WI38 (cell line): ENCODE data around the gene ZMYND8.

Source experiments
- H3K4me3 ChIP-seq: 2 replicates; pipeline ENCODE4 v1.5.1; 2011; ENCODE audit warnings: low read depth, mild to moderate bottlenecking, control low read depth, low read length
- TF ChIP-seq, protein P1 (sequence below): IDR thresholded peaks from 2 replicates; pipeline ENCODE4 v1.5.1; 2012; ENCODE audit warnings: low read depth, mild to moderate bottlenecking, control low read depth, low read length

Gene ZMYND8

DNA sequence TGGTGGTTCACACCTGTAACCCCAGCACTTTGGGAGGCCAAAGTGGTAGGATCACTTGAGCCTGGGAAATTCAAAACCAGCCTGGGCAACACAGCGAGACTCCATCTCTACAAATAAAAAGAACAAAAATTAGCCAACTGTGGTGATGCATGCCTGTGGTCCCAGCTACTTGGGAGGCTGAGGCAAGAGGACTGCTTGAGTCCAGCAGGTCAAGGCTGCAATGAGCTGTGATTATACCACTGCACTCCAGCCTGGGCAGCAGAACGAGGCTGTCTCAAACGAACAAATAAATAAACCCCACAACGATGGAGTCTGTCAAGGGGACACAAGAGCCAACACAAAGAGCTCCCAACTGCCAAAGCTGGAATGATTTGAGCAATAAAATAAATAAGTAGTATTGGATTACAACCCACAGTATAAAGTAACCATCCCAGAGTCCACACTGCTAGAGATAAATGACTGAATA is 13.5 kb downstream of the ZMYND8 start:
- TF ChIP-seq, protein P1, sequence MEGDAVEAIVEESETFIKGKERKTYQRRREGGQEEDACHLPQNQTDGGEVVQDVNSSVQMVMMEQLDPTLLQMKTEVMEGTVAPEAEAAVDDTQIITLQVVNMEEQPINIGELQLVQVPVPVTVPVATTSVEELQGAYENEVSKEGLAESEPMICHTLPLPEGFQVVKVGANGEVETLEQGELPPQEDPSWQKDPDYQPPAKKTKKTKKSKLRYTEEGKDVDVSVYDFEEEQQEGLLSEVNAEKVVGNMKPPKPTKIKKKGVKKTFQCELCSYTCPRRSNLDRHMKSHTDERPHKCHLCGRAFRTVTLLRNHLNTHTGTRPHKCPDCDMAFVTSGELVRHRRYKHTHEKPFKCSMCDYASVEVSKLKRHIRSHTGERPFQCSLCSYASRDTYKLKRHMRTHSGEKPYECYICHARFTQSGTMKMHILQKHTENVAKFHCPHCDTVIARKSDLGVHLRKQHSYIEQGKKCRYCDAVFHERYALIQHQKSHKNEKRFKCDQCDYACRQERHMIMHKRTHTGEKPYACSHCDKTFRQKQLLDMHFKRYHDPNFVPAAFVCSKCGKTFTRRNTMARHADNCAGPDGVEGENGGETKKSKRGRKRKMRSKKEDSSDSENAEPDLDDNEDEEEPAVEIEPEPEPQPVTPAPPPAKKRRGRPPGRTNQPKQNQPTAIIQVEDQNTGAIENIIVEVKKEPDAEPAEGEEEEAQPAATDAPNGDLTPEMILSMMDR, result no peak
- H3K4me3 ChIP-seq, result no peak overlapping the region

DNA sequence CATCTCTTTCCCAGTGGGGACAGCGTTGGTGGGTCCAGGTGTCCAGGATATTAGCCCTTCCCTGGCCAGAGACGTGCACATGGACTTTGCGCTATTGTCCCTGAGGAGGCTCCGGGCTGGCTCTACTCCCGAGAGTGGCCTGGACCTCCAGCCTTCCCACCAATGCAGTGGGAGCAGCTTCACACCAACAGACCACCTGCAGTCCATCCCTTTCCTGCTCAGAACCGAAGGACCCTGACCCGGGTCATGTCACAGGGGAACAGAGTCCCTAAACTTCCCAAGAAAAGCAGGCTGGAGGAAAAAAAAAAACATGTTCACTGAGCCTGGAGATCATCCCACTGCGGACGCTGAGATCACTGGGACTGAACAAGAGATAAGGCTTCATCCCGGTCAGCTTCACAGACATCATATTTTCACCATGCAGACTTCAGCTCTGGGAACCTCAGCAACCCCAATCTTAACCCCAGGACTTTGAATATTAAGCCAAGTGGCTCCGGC is 18.3 kb downstream of the ZMYND8 start:
- no peak overlapping the region for H3K4me3 ChIP-seq
- TF ChIP-seq, protein P1, result no peak

DNA sequence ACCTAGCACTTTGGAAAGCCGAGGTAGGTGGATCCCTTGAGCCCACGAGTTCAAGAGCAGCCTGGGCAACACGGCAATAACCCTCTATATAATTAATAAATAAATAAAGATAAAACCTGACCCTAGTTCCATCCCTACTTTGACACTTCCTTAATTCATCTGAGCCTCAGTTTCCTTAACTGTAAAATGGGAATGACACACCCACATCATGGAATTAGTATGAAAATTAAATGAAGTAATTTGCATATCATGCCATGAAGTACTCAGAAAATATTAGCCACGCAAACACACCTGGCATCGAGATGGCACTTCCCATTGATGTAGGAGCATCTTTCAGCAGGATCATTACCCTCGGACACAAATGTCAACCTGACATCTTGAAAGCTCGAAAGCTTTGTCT is 19.1 kb downstream of the ZMYND8 start:
- TF ChIP-seq, protein P1, result no peak
- no peak overlapping the region for H3K4me3 ChIP-seq

DNA sequence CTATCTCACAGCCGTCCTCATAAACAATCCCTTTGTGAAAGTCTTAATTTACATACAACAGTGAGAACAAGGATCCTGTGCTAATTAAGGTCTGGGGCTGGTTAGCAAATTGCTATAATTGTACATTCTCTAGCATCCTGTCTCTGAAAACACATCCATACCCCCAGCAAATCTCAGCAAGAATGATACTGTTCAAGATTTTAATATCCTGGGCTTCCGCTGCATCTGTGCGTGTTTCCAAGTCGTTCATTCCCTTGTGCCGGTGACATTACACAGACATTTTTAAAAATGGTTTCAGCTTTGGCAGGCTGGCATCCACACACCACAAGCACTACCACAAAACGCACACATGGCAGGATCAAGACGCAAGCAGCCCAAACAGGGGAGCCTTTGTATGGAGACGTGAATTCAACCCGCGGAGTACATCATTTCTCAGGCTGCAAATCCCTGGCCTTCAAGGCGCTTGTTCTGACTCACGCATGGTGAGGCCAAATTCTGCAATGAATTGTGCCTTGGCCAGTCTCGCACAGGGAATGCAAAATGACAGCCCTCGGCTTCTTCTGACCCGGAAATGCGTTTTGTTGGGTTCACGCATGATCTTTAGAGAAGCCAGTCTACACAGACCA is 20.3 kb downstream of the ZMYND8 start:
- TF ChIP-seq, protein P1, result no peak
- no peak overlapping the region for H3K4me3 ChIP-seq

DNA sequence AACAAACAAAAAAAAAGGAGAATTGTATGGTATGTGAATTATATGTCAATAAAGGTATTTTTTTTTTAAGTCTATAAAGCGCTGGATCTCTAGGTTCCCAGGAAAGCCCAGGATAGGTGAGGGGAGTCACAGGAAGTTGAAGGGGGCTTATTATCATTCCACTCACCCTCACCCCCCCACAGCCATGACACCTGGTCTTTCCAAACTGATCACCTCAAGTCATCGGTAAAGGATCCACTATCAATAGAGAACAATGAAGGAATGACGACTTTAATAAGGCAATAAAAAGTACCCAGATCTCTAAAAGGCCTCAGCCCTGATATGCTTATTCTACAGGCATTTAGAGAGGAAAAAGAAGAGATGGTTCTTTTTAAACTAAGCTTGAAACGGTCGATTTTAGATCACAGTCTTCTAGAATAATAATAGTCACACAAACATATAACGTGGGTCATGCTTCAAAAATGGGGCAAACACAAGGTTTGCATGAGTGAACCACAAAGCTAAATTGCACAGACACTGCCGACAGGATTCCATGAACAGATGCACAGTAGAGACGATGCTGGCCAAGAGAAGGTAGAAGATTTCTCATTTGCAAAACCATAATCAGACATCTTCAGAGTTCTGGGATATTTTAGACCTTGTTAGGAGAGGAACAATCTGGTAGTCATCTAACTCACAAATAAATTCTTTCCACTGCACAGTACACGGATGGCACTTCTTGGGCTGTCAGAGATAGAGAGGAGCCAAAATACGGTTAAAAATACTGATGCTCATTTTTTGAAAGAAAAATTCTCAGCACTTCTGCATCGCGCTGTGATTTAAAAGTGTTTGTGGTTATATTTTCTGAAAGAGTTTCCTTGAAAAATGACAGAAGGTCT is 21.0 kb downstream of the ZMYND8 start:
- no peak overlapping the region for H3K4me3 ChIP-seq
- TF ChIP-seq, protein P1, result no peak

DNA sequence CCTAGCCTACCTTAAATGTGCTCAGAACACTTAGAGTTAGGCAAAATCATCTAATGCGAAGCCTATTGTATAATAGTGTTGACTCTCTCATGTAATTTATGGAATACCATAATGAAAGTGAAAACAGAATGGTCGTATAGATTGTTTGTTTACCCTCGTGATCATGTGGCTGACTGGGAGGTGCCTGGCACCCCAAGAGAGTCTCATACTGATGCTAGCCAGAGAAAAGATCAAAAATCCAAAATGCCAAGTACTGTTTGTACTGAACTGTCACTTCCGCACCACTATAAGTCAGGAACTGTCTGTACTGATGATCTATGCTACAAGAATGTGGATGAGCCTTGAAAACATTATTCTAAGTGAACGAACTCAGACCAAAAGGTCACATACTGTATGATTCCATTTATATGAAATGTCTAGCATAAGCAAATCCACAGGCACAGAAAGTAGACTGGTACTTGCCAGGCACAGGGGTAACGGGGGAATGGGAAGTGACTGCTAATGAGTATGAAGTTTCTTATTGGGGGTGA is 22.4 kb downstream of the ZMYND8 start:
- TF ChIP-seq, protein P1, result no peak
- H3K4me3 ChIP-seq, result peak overlapping the region; percentile 35
